CD4-positive, alpha-beta memory T cell (primary cell): ENCODE measurements around the gene RXFP4. TPM values are rescaled to one million over a fixed set of nuclear protein-coding genes. Genes with fewer than 3 reads are reported as not detected.
A peak's percentile ranks its signal among the peaks of the same experiment; 100 is the strongest.
"Not testable (repeated sequence)": the region's sequence is repeated elsewhere in the genome, so short reads cannot be mapped to it uniquely, and the experiment has no call there.

ENCODE experiments used
- CTCF ChIA-PET: fragments of 350-600 bp; sonication (Branson Sonifier 250); formaldehyde crosslinking; loops from one replicate; lab custom pipeline; 2021; ENCODE audit warnings: inconsistent platforms; ENCODE audit not compliant: partially characterized antibody; lab: Charles Lee
- POLR2A ChIA-PET: fragments of 350-600 bp; sonication (Branson Sonifier 250); formaldehyde crosslinking; loops from one replicate; lab custom pipeline; 2021; ENCODE audit not compliant: partially characterized antibody; lab: Charles Lee
- DNase-seq, 5 donors: peaks; one replicate each; pipeline versions ENCODE4 v3.0.0 to v3.0.0-alpha.2; 2020 to 2022; ENCODE audit warnings: mixed read lengths in 1 of 5
- H3K27ac ChIP-seq: one replicate; pipeline ENCODE4 v1.7.0; 2013; ENCODE audit warnings: low read depth, low read length
- H3K27me3 ChIP-seq: 2 replicates; pipeline ENCODE4 v1.7.0; 2013; ENCODE audit warnings: mild to moderate bottlenecking, low read length, moderate library complexity; ENCODE audit not compliant: insufficient read depth
- H3K36me3 ChIP-seq: 2 replicates; pipeline ENCODE4 v1.7.0; 2013; ENCODE audit warnings: mild to moderate bottlenecking, low read length, moderate library complexity; ENCODE audit not compliant: insufficient read depth
- H3K4me1 ChIP-seq: 2 replicates; pipeline ENCODE4 v1.7.0; 2013; ENCODE audit warnings: mild to moderate bottlenecking, low read length, moderate library complexity; ENCODE audit not compliant: insufficient read depth
- H3K4me3 ChIP-seq, 2 donors: one replicate each; pipeline ENCODE4 v1.7.0; 2013; ENCODE audit warnings: low read length in 2 of 2, mild to moderate bottlenecking in 1 of 2
- H3K9me3 ChIP-seq, 2 donors: one replicate each; pipeline ENCODE4 v1.7.0; 2013; ENCODE audit warnings: low read length in 2 of 2, control low read depth in 1 of 2; ENCODE audit not compliant: control insufficient read depth in 1 of 2
- H3K27ac Mint-ChIP-seq, 7 donors: one replicate each; pipeline ENCODE4 v1.8.0; 2020 to 2021; ENCODE audit warnings: mixed read lengths in 7 of 7, mild to moderate bottlenecking in 6 of 7, inconsistent platforms in 3 of 7, moderate library complexity in 3 of 7
- H3K27me3 Mint-ChIP-seq, 2 donors: one replicate each; pipeline ENCODE4 v1.8.0; 2020 to 2021; ENCODE audit warnings: mixed read lengths in 2 of 2
- H3K36me3 Mint-ChIP-seq, 2 donors: one replicate each; pipeline ENCODE4 v1.8.0; 2020 to 2021; ENCODE audit warnings: mixed read lengths in 2 of 2, inconsistent platforms in 1 of 2, mild to moderate bottlenecking in 1 of 2
- H3K4me1 Mint-ChIP-seq, 4 donors: one replicate each; pipeline ENCODE4 v1.8.0; 2020 to 2021; ENCODE audit warnings: mixed read lengths in 4 of 4, mild to moderate bottlenecking in 1 of 4
- H3K4me3 Mint-ChIP-seq, 8 donors: one replicate each; pipeline ENCODE4 v1.8.0; 2020 to 2021; ENCODE audit warnings: mixed read lengths in 8 of 8, mild to moderate bottlenecking in 7 of 8, moderate library complexity in 6 of 8, inconsistent platforms in 3 of 8
- H3K9me3 Mint-ChIP-seq, 8 donors: one replicate each; pipeline ENCODE4 v1.8.0; 2020 to 2021; ENCODE audit warnings: mixed read lengths in 8 of 8, mild to moderate bottlenecking in 5 of 8, inconsistent platforms in 3 of 8, moderate library complexity in 1 of 8
- intact Hi-C: fragments of 100-400 bp; cut with micrococcal nuclease; formaldehyde crosslinking; loops from one replicate; pipeline ENCODE4 v1.15.1; 2023
- polyA plus RNA-seq, 2 donors: library from polyadenylated mRNA; unstranded; fragments of 300-500 nt; fragmentation: Illumina TruSeq; gene quantifications; one replicate each; pipeline ENCODE4 v1.2.3, GENCODE V29; 2021
- total RNA-seq, 2 experiments: library from RNA; stranded (reverse); gene quantifications; one replicate each; pipeline ENCODE4 v1.2.3, GENCODE V29; 2021

The RXFP4 gene
- total and polyA plus RNA-seq, 4 experiments from 2014 or later: 0.91 TPM; not detected in 3

DNA sequence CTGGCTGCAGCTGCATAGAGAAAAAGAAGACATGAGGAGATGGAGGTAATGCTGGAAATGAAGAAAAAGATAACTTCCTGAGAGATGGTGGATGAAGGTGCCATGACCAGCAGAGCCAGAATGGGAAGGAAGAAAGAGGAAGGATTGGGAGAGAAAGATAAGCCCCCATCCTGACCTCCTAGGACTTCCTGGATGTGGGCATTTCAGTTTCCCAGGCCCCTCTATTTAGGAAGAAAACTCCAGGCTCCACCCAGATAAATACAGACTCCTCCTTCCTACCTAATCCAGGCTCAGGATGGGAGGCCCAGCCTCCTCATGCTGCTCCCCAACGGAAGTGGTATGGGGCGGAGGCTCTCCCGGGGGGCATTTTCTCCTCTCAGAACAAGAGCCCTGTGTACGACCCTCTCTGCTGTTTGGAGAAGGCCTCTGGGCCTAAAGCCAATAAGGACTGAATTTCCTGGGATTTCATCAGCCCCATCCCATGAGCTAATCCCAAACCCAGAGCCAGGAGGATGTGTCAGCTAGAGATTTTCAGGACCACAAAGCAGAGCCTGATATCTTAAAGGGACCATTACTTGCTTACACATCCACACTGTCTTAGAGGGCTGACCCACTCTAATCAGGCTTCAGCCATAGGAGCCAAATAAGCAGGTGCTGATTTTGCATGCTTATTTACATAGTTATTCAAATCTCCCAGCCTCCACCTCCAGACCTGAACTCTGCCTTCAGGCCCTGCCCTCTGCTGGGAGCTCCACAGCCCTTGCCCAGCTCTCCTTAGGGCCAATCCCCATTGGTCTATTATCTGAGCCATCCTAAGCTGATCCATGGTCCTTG lies 42.0 kb downstream of the RXFP4 start:
- Mint-ChIP-seq H3K4me3 (peak overlapping the region in 1 of 8 donors; percentile 16), H3K36me3 (peaks cover 0 to 8% of the 10 kb centered on the region in 2 donors), H3K9me3 (no peaks in the 10 kb centered on the region), H3K4me1 (peaks cover 35 to 59% (median 41%) of the 10 kb centered on the region in 4 donors), H3K27me3 (no peaks in the 10 kb centered on the region), H3K27ac (peak overlapping the region in 6 of 7 donors; percentile 30 to 88 (median 78))
- Histone ChIP-seq H3K4me3 (no peak overlapping the region), H3K27me3 (no peaks in the 10 kb centered on the region), H3K4me1 (peaks cover 48% of the 10 kb centered on the region), H3K36me3 (no peaks in the 10 kb centered on the region), H3K9me3 (no peaks in the 10 kb centered on the region), H3K27ac (no peak overlapping the region)
- intact Hi-C loops: no loop called here
- ChIA-PET CTCF (interaction anchor here (1.1 to 2.2 kb wide), 6 partner anchors 10 to 79 kb away, joined by 3 to 14 read pairs (median 3); no protein-coding TSS in a partner anchor), POLR2A (interaction anchor here (1.2 to 12.4 kb wide), 9 partner anchors 8 to 51 kb away, joined by 3 to 199 read pairs (median 4); partner anchors contain the start of genes KHDC4 and RXFP4)
- DNase-seq: no peak

DNA sequence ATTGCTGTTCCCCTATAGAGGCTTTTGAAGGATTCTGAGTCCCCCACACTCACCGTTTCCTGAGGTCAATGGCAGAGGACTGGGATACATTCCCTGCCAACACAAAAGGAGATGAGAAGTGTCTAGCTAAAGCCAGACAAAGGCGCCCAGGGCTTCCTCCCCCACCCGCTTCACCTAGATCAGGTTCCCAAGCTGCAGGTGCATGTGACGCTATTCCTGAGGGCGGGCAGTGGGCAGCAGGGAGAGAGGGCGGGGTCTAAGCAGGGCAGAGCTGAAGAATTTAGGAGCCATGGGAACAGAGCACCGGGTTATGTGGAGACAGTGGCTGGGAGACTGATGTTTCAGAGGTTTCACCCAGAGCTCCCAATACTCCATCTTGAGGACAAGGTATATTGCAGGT lies 42.9 kb downstream of the RXFP4 start:
- H3K27me3 Mint-ChIP-seq: no peaks in the 10 kb centered on the region
- no peak for DNase-seq
- Histone ChIP-seq H3K27me3 (no peaks in the 10 kb centered on the region), H3K9me3 (no peaks in the 10 kb centered on the region), H3K36me3 (no peaks in the 10 kb centered on the region), H3K4me1 (peaks cover 47% of the 10 kb centered on the region), H3K4me3 (no peak overlapping the region), H3K27ac (no peak overlapping the region)
- peaks cover 0 to 2% of the 10 kb centered on the region in 2 donors for H3K36me3 Mint-ChIP-seq
- H3K4me1 Mint-ChIP-seq: peaks cover 37 to 56% (median 46%) of the 10 kb centered on the region in 4 donors
- H3K9me3 Mint-ChIP-seq: no peaks in the 10 kb centered on the region
- H3K4me3 Mint-ChIP-seq: no peak overlapping the region
- intact Hi-C loops: no loop called here
- peak overlapping the region in 3 of 7 donors; percentile 2 to 54 (median 13) for H3K27ac Mint-ChIP-seq
- CTCF ChIA-PET: interaction anchor here (2.2 kb wide), 1 partner anchor 45 kb away, joined by 14 read pairs; no protein-coding TSS in a partner anchor
- POLR2A ChIA-PET: interaction anchor here (1.2 to 12.4 kb wide), 6 partner anchors 9 to 51 kb away, joined by 3 to 179 read pairs (median 4); partner anchors contain the start of genes KHDC4 and RXFP4

DNA sequence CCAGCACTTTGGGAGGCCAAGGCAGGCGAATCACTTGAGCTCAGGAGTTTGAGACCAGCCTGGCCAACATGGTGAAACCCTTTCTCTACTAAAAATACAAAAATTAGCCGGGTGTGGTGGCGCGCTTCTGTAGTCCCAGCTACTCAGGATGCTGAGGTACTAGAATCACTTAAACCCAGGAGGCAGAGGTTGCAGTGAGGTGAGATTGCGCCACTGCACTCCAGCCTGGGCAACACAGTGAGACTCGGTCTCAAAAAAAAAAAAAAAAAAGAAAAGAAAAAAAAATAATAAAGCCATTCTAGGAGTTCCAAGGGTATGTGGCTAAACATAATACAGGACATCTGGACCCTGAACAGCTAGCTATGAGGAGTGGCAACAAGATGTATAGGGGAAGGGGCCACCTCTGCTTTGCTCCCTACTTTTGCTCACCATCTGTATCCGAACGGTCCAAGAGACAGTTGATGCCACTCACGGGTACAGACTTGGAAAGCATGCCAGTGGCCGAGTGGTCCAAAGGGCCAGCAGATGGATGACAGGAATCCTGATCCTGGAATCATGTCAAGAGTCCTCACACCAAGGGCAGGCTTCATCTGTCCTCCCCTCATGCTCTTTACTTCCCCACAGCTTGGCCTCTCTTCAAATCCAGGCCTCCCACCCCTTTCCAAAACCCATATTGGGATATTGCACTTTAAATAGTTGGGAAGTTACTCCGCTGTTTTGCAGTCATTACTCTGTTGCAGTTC lies 43.6 kb downstream of the RXFP4 start:
- H3K36me3 ChIP-seq, H3K9me3 ChIP-seq, H3K4me3 ChIP-seq, H3K27me3 ChIP-seq, DNase-seq, H3K27ac ChIP-seq, H3K9me3 Mint-ChIP-seq, H3K4me3 Mint-ChIP-seq, H3K27me3 Mint-ChIP-seq, intact Hi-C loops, H3K36me3 Mint-ChIP-seq: not testable (repeated sequence)
- H3K27ac Mint-ChIP-seq: peak overlapping the region in 2 of 7 donors; percentile 31 to 54
- H3K4me1 Mint-ChIP-seq: peaks cover 34 to 53% (median 45%) of the 10 kb centered on the region in 4 donors
- ChIA-PET CTCF (interaction anchor here (2.2 kb wide), 1 partner anchor 46 kb away, joined by 14 read pairs; no protein-coding TSS in a partner anchor), POLR2A (interaction anchor here (0.7 to 12.4 kb wide), 4 partner anchors 18 to 179 kb away, joined by 3 to 179 read pairs (median 6); partner anchors contain the start of genes KHDC4 and RXFP4)
- peaks cover 47% of the 10 kb centered on the region for H3K4me1 ChIP-seq

DNA sequence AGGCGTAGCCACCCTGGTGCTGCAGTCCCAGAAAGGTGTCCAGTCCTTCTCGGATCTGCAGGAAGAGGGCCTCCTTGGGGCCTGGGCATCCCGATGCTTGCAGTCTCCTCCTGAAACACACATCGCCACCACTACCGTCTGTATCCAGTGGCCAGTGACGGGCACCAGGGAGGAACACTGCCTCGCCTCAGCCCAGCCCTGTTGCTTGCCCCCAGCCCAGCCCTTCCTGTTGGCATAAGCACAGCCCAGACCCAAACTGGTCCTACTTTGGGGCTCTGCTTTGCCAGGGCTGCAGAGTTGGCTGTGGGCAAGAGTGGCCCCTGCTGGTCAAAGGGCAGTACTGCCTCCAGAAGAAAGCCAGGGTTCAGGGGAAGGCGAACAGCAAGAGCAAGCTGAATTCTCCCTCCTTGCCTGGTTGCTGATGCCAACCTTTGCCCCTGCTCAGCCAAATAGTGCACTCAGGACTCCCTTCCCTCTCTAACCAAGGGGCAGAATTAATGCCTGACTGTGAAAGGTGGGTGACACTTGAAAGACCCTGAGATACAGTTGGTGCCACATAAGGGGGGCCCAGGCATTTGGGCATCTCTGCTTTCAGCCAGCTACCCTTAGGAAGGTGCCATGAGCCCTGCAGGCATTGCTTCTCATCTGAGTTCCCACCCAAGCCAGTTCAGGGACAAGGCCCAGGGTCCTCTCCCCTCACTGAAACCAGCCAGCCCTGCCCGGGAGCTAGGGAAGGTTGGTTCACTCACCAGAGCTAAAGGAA lies 48.0 kb downstream of the RXFP4 start:
- no peaks in the 10 kb centered on the region for H3K36me3 ChIP-seq
- H3K27me3 Mint-ChIP-seq: no peaks in the 10 kb centered on the region
- H3K4me3 Mint-ChIP-seq: peak overlapping the region in 1 of 8 donors; percentile 63
- peak; percentile 77 to 84 (median 79) for DNase-seq
- intact Hi-C loops: loop anchor here (1.0 to 2.0 kb wide), 5 partner anchors 11 to 55 kb away; partner anchors contain the start of genes ARHGEF2 and KHDC4
- H3K4me3 ChIP-seq: no peak overlapping the region
- H3K27me3 ChIP-seq: no peaks in the 10 kb centered on the region
- H3K27ac Mint-ChIP-seq: peak overlapping the region in 2 of 7 donors; percentile 19 to 91
- POLR2A ChIA-PET: interaction anchor here (0.6 to 2.1 kb wide), 15 partner anchors 8 to 132 kb away, joined by 3 to 16 read pairs (median 4); partner anchors contain the start of genes ARHGEF2, GON4L and KHDC4
- no peaks in the 10 kb centered on the region for H3K36me3 Mint-ChIP-seq
- H3K4me1 Mint-ChIP-seq: peaks cover 6 to 16% (median 8%) of the 10 kb centered on the region in 4 donors
- H3K27ac ChIP-seq: no peak overlapping the region
- no peaks in the 10 kb centered on the region for H3K9me3 ChIP-seq
- H3K4me1 ChIP-seq: peaks cover 12% of the 10 kb centered on the region
- CTCF ChIA-PET: interaction anchor here (0.6 to 5.3 kb wide), 19 partner anchors 8 to 92 kb away, joined by 3 to 67 read pairs (median 5); partner anchors contain the start of genes ARHGEF2, KHDC4, RXFP4 and UBQLN4
- H3K9me3 Mint-ChIP-seq: no peaks in the 10 kb centered on the region

DNA sequence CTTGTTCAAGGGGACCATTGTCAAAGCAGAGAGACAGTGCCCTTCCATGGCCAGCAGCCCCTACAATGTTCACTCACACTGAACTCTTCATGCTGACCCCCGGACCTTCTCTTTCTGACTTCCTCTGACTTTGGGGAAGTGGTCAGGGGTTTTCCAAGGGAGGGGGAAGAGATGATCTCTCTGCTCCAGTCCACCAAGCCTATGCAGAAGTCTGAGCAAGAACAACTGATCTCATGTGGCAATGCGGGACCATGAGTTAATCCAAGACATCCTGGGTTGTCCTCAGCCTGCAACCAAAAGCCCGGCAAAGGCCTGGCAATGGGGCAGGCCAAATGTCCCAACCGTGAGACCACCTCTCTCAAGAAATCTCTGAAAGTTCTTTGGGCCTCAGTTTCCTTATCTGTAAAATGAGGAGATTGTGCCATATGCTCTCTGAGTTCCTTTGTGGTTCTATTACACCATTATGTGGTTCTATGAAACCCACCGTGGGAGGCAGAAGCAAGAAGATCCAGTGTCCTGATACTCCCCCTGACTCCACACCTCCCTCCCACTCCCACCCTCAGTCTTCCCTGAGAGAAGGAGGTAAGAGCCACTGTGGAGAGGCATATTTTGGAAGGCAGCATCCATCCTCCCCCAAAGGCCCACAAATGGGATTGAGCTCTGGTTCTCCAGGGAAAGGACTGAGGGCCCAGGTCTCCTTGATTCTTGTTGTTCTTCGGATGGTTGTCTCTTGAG lies 48.7 kb downstream of the RXFP4 start:
- no peak overlapping the region for H3K27ac Mint-ChIP-seq
- peaks cover 7 to 16% (median 8%) of the 10 kb centered on the region in 4 donors for H3K4me1 Mint-ChIP-seq
- H3K27me3 Mint-ChIP-seq: no peaks in the 10 kb centered on the region
- H3K36me3 Mint-ChIP-seq: no peaks in the 10 kb centered on the region
- no peaks in the 10 kb centered on the region for H3K27me3 ChIP-seq
- H3K9me3 Mint-ChIP-seq: no peaks in the 10 kb centered on the region
- peaks cover 12% of the 10 kb centered on the region for H3K4me1 ChIP-seq
- no peak overlapping the region for H3K27ac ChIP-seq
- ChIA-PET CTCF (interaction anchor here (0.6 to 5.3 kb wide), 18 partner anchors 7 to 92 kb away, joined by 3 to 67 read pairs (median 4); partner anchors contain the start of genes ARHGEF2, KHDC4, RXFP4 and UBQLN4), POLR2A (interaction anchor here (0.8 to 2.1 kb wide), 16 partner anchors 9 to 133 kb away, joined by 3 to 16 read pairs (median 4); partner anchors contain the start of genes ARHGEF2, GON4L and KHDC4)
- H3K4me3 Mint-ChIP-seq: no peak overlapping the region
- intact Hi-C loops: no loop called here
- H3K36me3 ChIP-seq: no peaks in the 10 kb centered on the region
- no peaks in the 10 kb centered on the region for H3K9me3 ChIP-seq
- H3K4me3 ChIP-seq: no peak overlapping the region
- no peak for DNase-seq
